AML-193 (cell line): ENCODE results near the gene IRX1.

Experiments used
- DNase-seq, 2 experiments: peaks; one replicate each; lab custom pipeline; 2025; lab: John Stamatoyannopoulos, UW

IRX1 gene

DNA sequence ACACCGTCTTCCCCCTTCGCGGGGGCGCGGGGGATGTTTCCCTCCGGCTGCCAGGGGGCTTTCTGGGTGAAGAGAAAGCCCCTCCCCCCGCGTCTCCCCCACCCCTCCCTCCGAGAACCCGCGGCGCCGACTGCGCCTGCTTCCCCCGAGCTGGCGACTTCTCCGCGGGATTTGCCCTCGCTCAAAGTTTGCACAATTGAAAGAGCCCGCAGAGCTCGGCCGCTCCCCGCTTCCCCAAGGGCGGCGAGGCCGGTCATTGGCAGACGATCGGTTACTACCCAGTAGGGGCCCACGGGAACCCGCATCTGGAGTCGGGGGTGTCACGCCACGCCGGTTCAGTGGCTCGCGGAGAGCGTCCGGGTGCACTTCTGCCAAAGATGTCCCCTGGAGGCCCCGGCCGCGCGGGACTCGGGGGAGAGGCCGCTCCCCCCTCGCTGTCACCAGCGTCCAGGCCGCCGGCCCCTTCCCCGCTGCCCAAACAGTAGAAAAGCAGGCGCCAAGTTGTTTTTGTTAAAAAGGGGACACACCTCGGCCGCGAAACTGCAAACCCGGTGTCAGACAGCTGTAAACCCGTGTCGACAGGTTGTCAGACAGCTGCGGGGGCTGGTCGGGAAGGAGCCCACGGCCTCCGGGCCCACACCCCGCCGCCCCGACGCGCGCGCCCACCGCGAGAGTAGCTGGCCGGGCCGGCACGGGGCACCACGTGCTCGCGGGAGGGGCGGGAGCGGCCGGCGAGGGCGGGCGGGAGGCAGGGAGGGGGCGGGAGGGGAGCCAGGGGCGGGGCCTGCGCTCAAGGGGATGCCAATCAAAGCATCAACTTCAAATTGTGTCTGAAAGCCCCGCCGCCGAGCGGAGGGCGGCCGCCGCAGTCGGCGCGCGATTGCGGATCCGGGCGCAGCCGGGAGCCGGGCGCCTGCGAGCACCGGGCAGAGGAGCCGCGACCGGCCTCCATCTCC, at the start of gene IRX1:
Gene IRX1 (plus strand): TSS at position 827 of the 956 bp plus-strand sequence. CDS start 274 bp downstream, outside the sequence.
- no peak for DNase-seq

DNA sequence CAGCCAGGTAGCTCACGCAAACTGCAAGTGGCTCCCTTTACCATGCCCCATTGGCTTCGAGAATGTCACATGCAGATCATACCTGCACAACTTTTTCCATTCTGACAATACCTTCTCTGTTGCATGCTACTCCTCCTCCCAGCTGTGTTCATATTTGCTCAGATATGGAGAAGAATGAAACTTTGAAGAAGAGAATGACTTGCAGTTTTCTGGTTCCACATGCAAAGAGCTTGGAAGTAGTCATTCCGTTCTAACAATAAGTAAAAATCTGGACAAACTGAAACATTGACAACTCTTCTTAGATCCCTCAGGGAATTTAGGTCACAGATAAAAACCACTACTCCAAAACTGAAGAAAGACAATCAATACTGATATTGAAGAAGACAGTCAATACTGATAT, 49.6 kb upstream of the IRX1 start:
- no peak for DNase-seq

DNA sequence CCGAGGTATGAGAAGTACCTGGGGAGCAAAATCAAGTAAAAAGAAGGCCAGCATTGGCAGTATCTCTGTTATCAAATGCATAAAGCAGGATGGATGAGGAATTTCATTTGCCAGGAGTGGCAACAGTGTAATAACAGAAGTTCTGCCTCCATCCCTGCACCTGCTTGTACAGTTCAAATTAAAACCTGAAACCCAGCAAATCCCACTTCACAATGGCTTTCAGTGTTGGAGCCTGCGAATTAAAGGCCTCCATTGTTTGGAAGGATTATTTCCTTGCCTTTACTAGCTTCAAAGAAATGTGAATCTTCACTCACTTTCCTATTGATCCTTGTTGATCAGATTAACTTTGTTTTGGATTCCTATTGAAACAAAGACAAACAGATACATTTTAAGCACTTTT, 31.5 kb upstream of the IRX1 start:
- DNase-seq, result no peak

DNA sequence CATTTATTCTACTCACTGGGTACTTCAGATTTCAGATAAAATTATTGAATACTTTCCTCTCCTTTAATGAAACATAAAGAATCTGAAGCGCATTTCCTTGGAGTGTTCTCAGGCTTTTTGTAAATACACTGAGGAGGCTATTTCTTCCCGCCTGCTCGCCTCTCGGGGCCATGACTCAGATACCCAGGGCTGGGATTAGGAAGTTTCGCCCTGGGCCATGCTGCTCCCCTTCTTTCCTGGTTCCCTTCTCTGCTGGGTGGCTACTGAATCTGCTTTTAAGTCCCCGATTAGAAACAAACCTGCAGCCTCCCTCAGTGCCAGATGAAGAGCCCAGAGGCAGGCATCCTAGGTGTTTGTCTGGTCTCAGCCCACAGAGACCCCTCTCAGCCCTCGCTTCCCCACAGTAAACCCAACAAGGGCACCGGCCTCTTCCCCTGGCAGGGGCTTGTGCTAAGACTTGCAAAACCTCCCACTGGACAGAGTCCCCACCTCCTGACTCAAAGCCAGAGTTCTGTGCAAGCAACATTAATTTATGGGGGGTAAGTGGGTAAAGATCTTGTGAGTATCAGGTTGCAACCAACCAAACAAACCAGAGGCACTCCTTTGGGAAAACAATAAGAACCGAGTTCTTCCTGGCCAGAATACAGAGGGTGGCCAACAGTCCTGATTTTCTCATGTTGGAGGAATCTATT, 30.7 kb upstream of the IRX1 start:
- DNase-seq, result no peak

DNA sequence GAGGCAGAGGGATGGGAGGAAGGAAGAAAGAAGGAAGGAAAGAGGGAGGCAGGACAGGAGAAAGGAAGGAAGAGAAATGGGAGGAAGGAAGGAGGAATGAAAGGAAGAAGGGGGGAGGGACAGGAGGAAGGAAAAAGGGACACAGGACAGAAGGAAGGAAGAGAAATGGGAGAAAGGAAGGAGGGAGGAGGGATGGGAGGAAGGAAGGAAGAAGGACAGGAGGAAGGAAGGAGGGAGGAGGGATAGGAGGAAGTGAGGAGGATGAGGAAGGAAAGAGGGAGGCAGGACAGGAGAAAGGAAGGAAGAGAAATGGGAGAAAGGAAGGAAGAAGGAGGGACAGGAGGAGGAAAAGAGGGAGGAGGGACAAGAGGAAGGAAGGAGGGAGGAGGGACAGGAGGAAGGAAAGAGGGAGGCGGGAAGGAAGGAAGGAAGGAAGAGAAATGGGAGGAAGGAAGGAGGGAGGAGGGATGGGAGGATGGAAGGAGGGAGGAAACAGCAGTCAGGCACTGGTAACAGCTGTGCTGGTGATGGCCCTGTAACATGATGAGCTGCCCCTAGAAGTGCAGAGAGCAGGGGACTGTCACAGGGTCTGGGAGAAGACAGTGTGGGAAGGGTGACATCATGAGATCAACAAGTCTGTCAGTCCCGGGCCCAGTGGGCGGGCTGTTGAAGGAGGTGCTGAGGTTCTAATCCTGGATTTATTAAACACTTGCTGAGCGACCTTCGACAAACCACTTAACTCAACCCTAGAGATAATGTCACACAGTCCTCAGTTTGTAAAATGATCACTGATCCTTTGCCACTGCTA, 10.7 kb upstream of the IRX1 start:
- no peak for DNase-seq

DNA sequence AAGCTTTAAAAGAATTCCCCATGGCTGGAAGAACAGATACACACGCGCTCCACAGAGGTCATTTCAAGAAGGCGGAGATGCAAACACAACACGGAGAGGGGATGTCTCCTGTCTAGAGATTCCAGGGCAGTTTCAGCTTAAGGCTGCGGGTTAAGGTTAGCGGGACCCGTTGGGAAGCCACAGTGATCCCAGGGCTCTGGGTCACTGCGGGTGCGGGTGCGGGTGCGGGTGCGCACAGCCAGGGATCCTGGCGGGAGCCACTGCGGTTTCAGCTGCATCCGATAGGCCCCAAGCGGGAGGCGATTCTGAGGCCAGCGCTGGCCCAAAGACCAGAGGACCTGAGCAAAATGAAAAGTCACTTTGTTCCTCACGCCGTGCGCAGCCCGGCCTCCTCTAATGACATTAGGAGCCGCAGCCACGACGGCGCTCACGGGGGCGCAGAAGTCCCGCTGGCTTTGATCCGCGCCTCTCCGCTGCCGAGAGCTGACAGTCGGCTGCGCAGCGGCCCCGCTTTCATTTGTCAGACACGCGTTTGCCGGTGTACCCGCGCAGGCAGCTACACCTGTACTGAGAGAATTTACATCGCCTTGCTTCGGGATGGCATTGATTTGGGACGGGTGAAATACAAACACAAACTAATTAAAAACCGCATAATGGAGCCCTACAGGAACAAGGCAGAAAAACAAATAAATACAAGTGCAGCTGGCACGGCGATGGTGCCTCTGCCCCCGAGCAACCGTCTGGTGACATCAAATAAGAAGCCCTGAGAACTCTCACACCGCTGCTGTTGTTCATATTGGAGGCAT, 5.3 kb upstream of the IRX1 start:
- no peak for DNase-seq

DNA sequence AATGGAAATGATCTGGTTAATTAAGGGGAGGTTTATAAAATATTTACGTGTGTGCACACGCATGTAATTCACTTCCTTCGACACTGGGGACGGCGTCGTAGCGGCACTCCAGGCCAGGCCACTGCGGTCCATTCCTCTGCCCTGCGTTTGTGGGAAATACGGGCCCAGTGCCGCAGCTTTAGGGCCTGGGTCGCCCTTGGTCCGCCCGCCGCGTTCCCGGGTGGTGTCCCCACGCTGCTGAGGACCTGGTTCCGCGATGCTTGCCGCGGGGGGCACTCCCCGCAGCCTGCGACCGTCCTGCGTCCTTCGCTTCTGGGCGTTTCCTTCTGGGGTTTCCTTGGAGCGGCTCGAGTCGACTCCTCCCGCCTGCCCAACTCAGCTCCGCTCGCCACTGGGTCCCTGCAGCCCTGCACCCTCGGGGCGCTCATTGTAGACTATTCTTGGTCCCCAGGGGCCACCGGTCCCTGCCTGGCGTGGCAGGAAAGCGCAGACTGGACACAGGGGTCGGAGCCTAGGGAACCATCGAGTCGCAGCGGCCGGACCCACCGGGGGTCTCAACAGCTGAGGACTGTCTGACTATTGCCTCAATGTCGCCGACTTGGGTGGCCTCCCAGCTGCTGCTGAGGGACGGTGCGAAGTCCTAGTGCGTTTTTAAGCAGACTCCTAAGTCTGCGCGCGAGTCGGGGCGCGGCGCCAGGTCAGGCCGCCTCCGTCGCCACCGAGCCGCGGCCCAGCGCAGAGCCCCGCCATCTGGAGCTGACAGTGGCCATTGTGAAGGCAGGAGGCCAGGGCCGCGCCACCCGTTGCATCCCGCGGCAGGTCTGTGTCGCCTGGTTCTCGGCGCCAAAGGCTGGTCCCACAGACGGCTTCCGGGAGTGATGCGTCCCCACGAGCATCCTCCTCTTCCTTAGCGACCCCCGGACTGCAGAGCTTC, 4.4 kb upstream of the IRX1 start:
- DNase-seq, result no peak

DNA sequence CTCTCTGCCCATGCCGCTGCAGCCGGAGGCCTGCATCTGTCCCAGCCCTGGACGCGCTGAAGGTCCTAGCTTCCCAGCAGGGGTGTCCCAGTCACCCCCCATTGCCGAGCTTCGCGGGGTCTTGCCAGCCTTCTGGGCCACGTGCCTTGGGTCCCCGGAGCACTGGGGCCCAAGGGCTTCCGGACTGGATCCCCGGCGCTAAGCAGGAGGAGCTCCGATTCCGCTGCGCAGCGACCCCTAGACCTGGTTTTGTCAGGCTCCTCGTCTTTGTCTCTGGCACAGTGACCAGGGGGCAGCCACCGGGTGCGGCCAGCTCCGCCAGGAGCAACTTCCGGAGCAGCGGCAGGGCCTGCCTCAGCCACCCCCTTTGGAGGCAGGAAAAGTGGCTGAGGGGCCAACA, 3.3 kb upstream of the IRX1 start:
- no peak for DNase-seq

DNA sequence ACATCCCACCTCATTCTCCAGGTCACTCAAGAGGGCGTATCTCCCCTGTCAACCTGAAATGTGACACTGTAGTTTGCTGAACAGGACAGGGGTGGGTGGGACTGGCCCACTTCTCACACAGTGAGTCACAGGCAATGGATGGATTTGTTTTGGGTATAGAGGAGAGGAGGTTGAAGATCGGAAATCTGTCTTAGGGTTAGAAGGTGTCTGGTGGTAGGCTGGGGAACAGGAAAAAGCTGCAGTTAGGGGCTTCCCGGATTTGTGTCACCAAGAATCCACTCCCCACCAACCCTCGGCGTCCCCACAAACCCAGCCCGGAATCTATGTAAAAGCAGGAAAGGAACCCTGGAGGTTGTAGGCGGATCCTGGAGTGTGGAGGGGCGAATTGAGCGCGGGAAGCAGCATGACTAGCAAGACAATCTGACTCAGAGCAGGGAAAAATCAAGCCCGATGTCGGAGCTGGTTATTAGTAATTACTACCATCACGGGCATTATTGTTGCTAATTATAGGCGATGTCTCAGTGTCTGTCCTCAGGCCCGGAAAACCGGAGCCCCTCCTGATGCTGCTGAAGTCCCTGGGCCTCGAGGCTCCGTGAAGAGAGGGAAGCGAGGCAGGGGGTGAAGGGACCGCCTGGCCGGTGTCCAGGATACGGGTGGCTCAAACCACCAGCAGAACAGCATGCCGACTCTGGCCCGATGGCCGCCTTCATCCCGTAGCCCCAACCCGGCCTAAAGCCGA, 1.7 kb upstream of the IRX1 start:
- no peak for DNase-seq

DNA sequence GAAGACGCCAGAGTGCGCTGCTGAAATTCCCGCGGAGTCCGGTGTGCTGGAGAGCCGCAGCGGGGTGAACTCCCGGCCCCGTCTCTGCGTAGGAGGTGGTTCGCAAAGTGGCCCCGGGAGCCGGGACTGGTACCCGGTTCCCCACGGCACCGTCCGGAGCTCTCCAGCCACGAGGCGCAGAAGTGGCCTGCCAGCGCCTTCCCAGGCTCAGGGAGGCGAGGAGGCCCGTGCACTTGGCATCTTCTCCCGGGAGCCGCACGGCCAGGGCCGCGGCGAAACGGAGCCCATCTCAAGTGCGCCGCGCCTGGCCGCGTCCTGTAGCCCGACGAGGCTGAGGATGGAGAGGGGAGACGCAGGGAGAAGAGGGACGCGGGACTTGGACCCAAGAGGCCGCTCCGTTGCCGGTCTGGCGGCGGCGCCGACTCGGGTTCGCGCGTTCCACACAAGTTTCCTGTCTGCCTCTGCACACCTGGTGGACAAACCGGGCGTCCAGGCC, 1.1 kb upstream of the IRX1 start:
- no peak for DNase-seq

DNA sequence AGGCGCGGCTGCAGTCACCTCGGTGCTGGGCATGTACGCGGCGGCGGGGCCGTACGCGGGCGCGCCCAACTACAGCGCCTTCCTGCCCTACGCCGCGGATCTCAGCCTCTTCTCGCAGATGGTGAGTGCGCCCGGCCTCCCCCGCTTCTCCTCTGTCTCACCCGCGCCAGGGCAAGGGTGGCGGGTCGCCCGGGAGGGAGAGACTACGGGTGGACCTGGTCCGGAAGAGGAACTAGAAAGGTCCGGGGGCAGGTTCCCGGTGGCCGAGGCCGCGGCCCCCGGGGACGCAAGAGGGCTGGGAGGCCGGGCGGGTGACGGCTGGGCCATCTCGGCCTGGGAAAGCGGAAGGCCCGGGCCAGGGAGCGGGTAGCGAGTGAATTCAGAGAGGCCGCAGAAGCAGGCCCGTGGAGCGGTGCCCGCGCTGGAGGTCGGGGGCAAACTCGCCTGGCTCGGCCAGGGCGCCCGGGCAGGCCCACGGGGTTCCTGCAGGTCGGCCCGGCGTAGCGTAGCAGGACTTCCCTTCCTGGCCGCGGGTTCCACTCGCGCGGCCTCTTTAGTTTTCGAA, 711 bp downstream of the IRX1 start:
- DNase-seq, result no peak

DNA sequence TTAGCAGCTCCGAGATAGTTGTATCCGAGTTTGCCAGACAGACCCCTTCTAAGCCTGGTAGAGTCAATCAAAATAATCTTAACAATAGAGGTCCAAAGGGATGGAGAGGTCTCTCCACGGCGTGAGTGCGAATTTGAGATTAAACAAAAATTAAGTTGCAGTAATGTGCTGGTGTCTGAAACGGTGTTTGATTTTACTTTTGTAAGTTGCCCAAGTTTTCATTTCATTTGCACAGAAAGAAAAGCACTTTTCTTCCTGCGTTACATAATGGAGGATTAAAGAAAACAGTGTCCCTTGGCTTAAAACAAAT, 1.2 kb downstream of the IRX1 start:
- DNase-seq, result no peak

DNA sequence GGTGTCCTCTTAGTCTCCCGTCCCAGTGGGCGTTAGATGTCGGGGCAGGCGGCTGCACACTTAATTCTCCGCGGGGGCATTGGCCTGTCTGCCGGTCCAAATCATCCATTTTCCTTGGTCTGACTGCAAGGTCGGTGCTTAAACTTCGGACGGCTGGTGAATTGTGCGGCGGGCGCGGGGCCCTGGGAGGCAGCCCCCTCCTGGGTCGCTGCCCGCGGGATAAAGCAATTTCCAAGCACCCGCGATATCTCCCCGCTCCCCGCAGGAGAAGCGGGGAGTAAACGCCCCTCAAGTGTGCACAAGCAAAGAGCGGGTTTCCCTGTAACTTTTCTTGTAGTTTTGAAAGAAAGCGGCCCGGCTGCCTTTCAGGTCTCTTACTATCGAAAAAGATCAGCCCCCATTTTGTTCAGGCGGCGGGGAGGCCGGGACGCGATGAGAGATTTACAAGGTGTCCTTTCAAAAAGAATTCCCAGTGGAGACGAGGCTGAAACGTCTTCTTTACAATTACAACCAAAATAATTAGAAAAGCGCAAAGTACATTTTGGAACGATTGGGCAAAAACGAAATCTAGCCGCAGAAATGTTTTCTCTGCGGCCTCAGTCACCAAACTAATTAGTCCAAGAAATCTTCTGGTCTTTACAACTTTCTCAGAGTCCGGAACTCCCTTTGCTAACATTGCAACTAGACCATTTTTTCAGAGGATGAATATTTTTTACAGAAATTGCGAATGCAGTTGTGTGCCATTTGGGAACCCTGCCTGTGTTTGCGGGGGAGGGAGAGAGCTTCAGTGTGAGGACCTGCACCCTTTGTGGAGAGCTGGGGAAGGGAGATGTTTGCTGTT, 1.8 kb downstream of the IRX1 start:
- no peak for DNase-seq

DNA sequence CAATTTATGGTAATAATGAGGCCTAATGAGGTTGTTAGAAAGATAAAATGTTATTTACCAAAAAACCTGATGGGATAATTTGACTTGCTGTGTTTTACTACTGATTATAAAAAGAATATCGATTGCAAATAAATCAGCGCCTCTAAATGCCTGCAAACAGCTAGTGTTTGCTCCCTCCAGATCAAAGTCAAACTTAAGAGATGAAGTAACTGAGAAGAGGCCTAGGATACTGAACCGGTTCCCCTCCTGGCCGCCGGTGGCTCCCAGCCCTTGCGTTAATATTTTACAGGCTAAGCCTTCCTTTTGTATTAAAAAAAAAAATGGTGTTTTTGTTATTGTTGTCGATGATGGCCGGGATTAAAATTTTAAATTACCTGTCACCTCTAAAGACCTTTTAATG, 2.6 kb downstream of the IRX1 start:
- DNase-seq, result no peak

DNA sequence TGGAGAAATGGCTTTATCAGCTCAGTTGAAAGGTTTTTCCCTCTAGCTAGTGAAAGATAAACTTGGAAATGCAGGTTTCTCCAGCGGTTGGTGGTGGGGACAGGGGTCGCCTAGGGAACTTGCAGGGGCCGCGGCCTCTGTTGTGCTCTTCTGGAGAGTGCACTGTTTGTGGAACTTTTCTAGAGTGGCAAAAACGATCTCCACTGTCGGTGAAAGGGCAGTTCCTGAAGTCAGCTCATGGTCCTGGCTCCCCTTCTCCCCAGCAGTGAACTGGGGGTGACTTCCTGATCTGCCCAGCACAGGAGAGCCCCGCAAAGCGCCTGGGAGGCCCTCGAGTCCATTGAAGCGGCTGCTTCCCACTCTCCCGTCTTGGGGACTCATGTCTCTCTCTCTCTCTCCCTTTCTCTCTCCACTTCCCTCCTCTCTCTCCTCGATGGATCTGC, 3.2 kb downstream of the IRX1 start:
- DNase-seq, result no peak

DNA sequence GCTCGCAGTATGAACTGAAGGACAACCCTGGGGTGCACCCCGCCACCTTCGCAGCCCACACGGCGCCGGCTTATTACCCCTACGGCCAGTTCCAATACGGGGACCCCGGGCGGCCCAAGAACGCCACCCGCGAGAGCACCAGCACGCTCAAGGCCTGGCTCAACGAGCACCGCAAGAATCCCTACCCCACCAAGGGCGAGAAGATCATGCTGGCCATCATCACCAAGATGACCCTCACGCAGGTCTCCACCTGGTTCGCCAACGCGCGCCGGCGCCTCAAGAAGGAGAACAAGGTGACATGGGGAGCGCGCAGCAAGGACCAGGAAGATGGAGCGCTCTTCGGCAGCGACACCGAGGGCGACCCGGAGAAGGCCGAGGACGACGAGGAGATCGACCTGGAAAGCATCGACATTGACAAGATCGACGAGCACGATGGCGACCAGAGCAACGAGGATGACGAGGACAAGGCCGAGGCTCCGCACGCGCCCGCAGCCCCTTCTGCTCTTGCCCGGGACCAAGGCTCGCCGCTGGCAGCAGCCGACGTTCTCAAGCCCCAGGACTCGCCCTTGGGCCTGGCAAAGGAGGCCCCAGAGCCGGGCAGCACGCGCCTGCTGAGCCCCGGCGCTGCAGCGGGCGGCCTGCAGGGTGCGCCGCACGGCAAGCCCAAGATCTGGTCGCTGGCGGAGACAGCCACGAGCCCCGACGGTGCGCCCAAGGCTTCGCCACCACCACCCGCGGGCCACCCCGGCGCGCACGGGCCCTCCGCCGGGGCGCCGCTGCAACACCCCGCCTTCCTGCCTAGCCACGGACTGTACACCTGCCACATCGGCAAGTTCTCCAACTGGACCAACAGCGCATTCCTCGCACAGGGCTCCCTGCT, 3.8 kb downstream of the IRX1 start:
- DNase-seq, result no peak
